Kidney (tissue), 14 donors: Measurements from ENCODE around the gene MMRN2. TPM values are rescaled to one million over a fixed set of nuclear protein-coding genes. Genes with fewer than 3 reads are reported as not detected.

Source experiments
- DNase-seq, 5 donors: peaks; one replicate each; pipeline ENCODE4 v3.0.0-alpha.2; 2013 to 2020
- FAIRE-seq: peaks from 2 replicates; lab custom pipeline; 2012; peaks lifted over from hg19 to GRCh38; lab: Jason Lieb, UNC
- H3K27ac ChIP-seq, 2 donors: one replicate each; pipeline ENCODE4 v1.7.0; 2013; ENCODE audit warnings: low read depth in 2 of 2, low read length in 2 of 2, inconsistent platforms in 1 of 2
- H3K27me3 ChIP-seq: one replicate; pipeline ENCODE4 v1.7.1; 2013; ENCODE audit warnings: low read length, inconsistent platforms; ENCODE audit not compliant: control insufficient read depth, insufficient read depth
- H3K36me3 ChIP-seq, 3 donors: one replicate each; pipeline versions ENCODE4 v1.7.0 to v1.7.1; 2013; ENCODE audit warnings: low read length in 3 of 3, control low read depth in 1 of 3, inconsistent platforms in 1 of 3; ENCODE audit not compliant: insufficient read depth in 3 of 3, control insufficient read depth in 2 of 3
- H3K4me1 ChIP-seq, 3 donors: one replicate each; pipeline versions ENCODE4 v1.7.0 to v1.7.1; 2013; ENCODE audit warnings: low read length in 3 of 3, inconsistent platforms in 1 of 3, low read depth in 1 of 3; ENCODE audit not compliant: control insufficient read depth in 2 of 3, insufficient read depth in 2 of 3
- H3K4me3 ChIP-seq, 3 donors: one replicate each; pipeline versions ENCODE4 v1.7.0 to v1.8.1; 2013; ENCODE audit warnings: low read length in 3 of 3, control low read depth in 1 of 3, inconsistent platforms in 1 of 3
- H3K9ac ChIP-seq, 3 donors: one replicate each; pipeline versions ENCODE4 v1.7.0 to v1.7.1; 2013; ENCODE audit warnings: low read length in 3 of 3, control low read depth in 1 of 3, inconsistent platforms in 1 of 3
- H3K9me3 ChIP-seq, 3 donors: one replicate each; pipeline versions ENCODE4 v1.7.0 to v1.7.1; 2013; ENCODE audit warnings: low read length in 3 of 3, control low read depth in 1 of 3, inconsistent platforms in 1 of 3; ENCODE audit not compliant: control insufficient read depth in 2 of 3, insufficient read depth in 1 of 3
- intact Hi-C: fragments of 100-400 bp; cut with DNase I; formaldehyde crosslinking; loops from one replicate; pipeline ENCODE4 v1.11.1; 2022
- polyA plus RNA-seq: library from polyadenylated mRNA; stranded (reverse); fragments of 350-450 nt; fragmentation: Illumina TruSeq; extraction: RNeasy Lipid Tissue Mini Kit (QIAGEN cat#74804); gene quantifications from one replicate; pipeline ENCODE4 v1.2.3, GENCODE V29; 2014; ENCODE audit warnings: low read depth, low replicate concordance; ENCODE audit not compliant: insufficient read depth
- total RNA-seq: library from RNA; stranded (reverse); fragmentation: NEBNext Ultra II Directional; extraction: Animal tissue kit (Norgen Biotek cat#: 25700); gene quantifications from one replicate; pipeline ENCODE4 v1.2.1, GENCODE V29; 2021
- TF ChIP-seq, protein P1 (sequence below): IDR thresholded peaks from 3 replicates; pipeline ENCODE4 v1.5.1; 2012; ENCODE audit warnings: mild to moderate bottlenecking, moderate library complexity, borderline replicate concordance; ENCODE audit not compliant: insufficient read depth; ENCODE audit errors: extremely low read depth
- donor health status: control.
- donor health status: control.
- donor health status: control.
- donor health status: control.
- donor health status: control.
- donor health status: DM: yes; HTN: yes; CAD: no.
- donor health status: Normal renal cell carcinoma (clear cell type).

Gene MMRN2
- total and polyA plus RNA-seq, 2 donors from 2014 or later = 19.9 to 65.9 TPM

DNA sequence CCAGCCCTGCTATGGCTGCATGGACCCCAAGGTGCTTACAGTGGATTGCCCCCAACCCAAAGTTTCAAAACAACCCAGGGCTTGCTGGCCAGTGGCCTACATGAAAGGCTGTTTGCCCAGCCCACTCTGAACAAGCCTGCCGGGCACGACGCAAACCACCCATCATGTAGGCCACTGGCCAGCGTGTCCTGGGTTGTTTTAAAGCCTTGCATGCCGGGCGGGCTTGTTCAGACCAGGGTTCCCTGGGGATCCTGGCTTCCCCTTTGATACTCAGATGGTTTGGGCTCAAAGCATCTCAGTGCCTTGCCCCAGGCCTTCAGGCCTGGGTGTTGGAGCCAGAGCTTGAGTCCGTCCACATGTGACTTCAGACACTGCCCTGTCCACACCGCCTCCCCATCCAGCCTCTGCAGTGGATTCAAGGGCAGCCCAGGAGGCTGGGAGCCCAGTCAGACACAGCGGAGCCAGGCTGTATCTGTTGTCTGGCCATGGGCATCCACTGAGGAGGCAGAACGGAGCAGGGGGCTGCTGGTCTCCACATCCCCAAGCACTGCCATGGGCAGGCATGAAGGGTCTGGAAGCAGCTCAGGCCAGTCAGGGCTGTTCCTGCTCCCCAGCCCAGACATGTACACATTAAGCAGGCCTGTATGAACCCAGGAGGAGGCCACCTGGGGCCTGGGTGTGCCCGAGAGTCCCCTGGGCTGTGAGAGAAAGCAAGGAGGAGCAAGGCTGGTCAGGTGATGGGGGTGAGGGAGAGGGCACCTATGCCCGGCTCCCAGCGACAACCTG, 6.8 kb upstream of the MMRN2 start:
- intact Hi-C loops = no loop called here
- Histone ChIP-seq H3K36me3 (no peaks in the 10 kb centered on the region), H3K27me3 (no peaks in the 10 kb centered on the region), H3K9ac (no peak overlapping the region), H3K9me3 (no peaks in the 10 kb centered on the region), H3K27ac (no peak overlapping the region), H3K4me1 (peaks cover 0 to 25% (median 16%) of the 10 kb centered on the region in 3 donors), H3K4me3 (no peak overlapping the region)
- DNase-seq = peak in 2 of 5 donors; percentile 44 to 58
- FAIRE-seq = no peak
- TF ChIP-seq, protein P1, sequence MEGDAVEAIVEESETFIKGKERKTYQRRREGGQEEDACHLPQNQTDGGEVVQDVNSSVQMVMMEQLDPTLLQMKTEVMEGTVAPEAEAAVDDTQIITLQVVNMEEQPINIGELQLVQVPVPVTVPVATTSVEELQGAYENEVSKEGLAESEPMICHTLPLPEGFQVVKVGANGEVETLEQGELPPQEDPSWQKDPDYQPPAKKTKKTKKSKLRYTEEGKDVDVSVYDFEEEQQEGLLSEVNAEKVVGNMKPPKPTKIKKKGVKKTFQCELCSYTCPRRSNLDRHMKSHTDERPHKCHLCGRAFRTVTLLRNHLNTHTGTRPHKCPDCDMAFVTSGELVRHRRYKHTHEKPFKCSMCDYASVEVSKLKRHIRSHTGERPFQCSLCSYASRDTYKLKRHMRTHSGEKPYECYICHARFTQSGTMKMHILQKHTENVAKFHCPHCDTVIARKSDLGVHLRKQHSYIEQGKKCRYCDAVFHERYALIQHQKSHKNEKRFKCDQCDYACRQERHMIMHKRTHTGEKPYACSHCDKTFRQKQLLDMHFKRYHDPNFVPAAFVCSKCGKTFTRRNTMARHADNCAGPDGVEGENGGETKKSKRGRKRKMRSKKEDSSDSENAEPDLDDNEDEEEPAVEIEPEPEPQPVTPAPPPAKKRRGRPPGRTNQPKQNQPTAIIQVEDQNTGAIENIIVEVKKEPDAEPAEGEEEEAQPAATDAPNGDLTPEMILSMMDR = no peak

DNA sequence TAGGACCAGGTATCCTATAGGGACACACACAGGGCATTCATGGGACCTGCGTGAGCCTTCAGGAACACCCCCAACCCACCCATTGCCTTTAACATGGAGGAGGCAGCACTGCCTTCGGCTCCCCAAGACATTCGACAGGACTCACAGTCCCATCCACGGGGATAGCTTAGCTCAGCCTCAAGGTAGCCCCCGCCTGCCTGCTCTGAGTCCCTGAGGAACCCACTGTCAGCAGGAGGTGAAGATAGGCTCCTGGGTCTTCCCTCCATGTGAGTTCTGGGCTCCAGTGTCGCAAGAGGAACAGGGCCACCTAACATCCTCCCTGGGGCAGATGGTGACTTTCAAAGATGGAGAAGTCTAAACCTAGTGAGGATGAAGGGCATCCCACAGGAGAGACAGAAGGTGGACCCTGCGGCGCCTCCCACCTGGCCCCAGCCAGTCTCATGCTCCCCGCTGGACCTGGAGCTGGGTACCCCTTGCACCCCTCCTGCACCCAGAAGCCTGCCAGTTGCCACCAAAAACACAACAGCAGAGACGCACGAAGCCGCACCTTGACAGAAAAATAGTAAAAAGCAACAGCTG, 6.0 kb upstream of the MMRN2 start:
- no peaks in the 10 kb centered on the region for H3K27me3 ChIP-seq
- H3K9me3 ChIP-seq = no peaks in the 10 kb centered on the region
- no peak overlapping the region for H3K4me3 ChIP-seq
- intact Hi-C loops = no loop called here
- peak in 2 of 5 donors; percentile 31 to 69 for DNase-seq
- no peak for FAIRE-seq
- no peak overlapping the region for H3K27ac ChIP-seq
- TF ChIP-seq, protein P1 = no peak
- H3K36me3 ChIP-seq = no peaks in the 10 kb centered on the region
- no peak overlapping the region for H3K9ac ChIP-seq
- peaks cover 0 to 27% (median 14%) of the 10 kb centered on the region in 3 donors for H3K4me1 ChIP-seq

DNA sequence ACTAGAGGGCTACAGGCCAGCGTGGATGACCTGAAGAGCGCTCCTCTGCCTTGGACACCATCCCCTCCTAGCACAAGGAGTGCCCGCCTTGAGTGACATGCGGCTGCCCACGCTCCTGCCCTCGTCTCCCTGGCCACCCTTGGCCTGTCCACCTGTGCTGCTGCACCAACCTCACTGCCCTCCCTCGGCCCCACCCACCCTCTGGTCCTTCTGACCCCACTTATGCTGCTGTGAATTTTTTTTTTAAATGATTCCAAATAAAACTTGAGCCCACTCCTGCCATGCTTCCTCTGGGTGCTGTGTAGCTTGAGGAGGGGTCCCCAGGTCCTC, 5.5 kb upstream of the MMRN2 start:
- no peak for FAIRE-seq

More for the DNA sequence above, 5.5 kb upstream of the MMRN2 start:
- intact Hi-C loops = no loop called here
- Histone ChIP-seq H3K9ac (no peak overlapping the region), H3K9me3 (no peaks in the 10 kb centered on the region), H3K27me3 (no peaks in the 10 kb centered on the region), H3K4me1 (peaks cover 0 to 29% (median 13%) of the 10 kb centered on the region in 3 donors), H3K4me3 (no peak overlapping the region), H3K36me3 (no peaks in the 10 kb centered on the region), H3K27ac (no peak overlapping the region)
- peak in 1 of 5 donors; percentile 39 for DNase-seq
- TF ChIP-seq, protein P1 = no peak
